GM19463 (cell line): ENCODE results near the gene DUSP8.

Experiments
- ATAC-seq: cut with Tn5 transposase; IDR thresholded peaks from one replicate; pipeline ENCODE4 v1.9.1; 2021; ENCODE audit warnings: mild to moderate bottlenecking, moderate library complexity; ENCODE audit not compliant: unreplicated experiment

The DUSP8 gene

GRCh38 chr11:1567052-1567720, 4.9 kb downstream of the DUSP8 start:
- no peak for ATAC-seq

- ATAC-seq = no peak
Observed at GRCh38 chr11:1566381-1567051, 5.6 kb downstream of the DUSP8 start.

- no peak for ATAC-seq
Observed at GRCh38 chr11:1565904-1566247, 6.2 kb downstream of the DUSP8 start.

- ATAC-seq = no peak
Observed at GRCh38 chr11:1565173-1565903, 6.7 kb downstream of the DUSP8 start.

- no peak for ATAC-seq
Observed at GRCh38 chr11:1564535-1565172, 7.4 kb downstream of the DUSP8 start.

- ATAC-seq = no peak
Observed at GRCh38 chr11:1563697-1564534, 8.2 kb downstream of the DUSP8 start.

- no peak for ATAC-seq
Observed at GRCh38 chr11:1563149-1563638, 8.9 kb downstream of the DUSP8 start.

GRCh38 chr11:1562469-1563148, 9.5 kb downstream of the DUSP8 start:
- ATAC-seq = no peak

- ATAC-seq = no peak
Observed at GRCh38 chr11:1561955-1562354, 10.1 kb downstream of the DUSP8 start.

GRCh38 chr11:1561266-1561665, 10.8 kb downstream of the DUSP8 start:
- ATAC-seq = no peak

- ATAC-seq = no peak
Observed at GRCh38 chr11:1560649-1561251, 11.3 kb downstream of the DUSP8 start.

- ATAC-seq = no peak
Observed at GRCh38 chr11:1560002-1560648, 11.9 kb downstream of the DUSP8 start.

- ATAC-seq = no peak
Observed at GRCh38 chr11:1559111-1559951, 12.7 kb downstream of the DUSP8 start.

GRCh38 chr11:1558775-1559110, 13.3 kb downstream of the DUSP8 start:
- no peak for ATAC-seq

GRCh38 chr11:1557904-1558774, 13.9 kb downstream of the DUSP8 start:
- ATAC-seq = no peak

- no peak for ATAC-seq
Observed at GRCh38 chr11:1557051-1557884, 14.8 kb downstream of the DUSP8 start.
